ENCODE results near the gene LMF2.

LMF2 gene

GRCh38 chr22:50476868-50477267 is 30.6 kb downstream of the LMF2 start:
- Histone ChIP-seq H3K4me1 (ENCODE audit: control insufficient read depth in 1 of 2, insufficient read depth in 1 of 2, low read depth in 1 of 2, low read length in 1 of 2) (peaks cover 25 to 33% of the 10 kb centered on the region in 2 experiments), H3K9me3 (no peaks in the 10 kb centered on the region), H3K36me3 (peaks cover 3% of the 10 kb centered on the region), H3K27ac (no peak overlapping the region), H3K4me3 (ENCODE audit: low read depth in 1 of 2, low read length in 1 of 2) (no peak overlapping the region), H3K27me3 (peaks cover 55% of the 10 kb centered on the region)
- no peak for TF ChIP-seq CTCF (IDR thresholded peaks at IDR 0.05)

- peaks cover 24 to 37% of the 10 kb centered on the region in 2 experiments for H3K4me1 ChIP-seq (ENCODE audit: control insufficient read depth in 1 of 2, insufficient read depth in 1 of 2, low read depth in 1 of 2, low read length in 1 of 2)
- peaks cover 3% of the 10 kb centered on the region for H3K36me3 ChIP-seq
- H3K4me3 ChIP-seq (ENCODE audit: low read depth in 1 of 2, low read length in 1 of 2): peak overlapping the region; percentile 66 to 81
- peaks cover 43% of the 10 kb centered on the region for H3K27me3 ChIP-seq
- H3K9me3 ChIP-seq: no peaks in the 10 kb centered on the region
- no peak overlapping the region for H3K27ac ChIP-seq
- no peak for TF ChIP-seq CTCF (IDR thresholded peaks at IDR 0.05)
Measured at GRCh38 chr22:50475652-50476002, 31.9 kb downstream of the LMF2 start.

GRCh38 chr22:50474710-50475651 is 32.5 kb downstream of the LMF2 start, which contains the start of gene SBF1:
Gene SBF1 (minus strand): TSS chr22:50475035. CDS start chr22:50474840, 195 bp downstream.
- TF ChIP-seq CTCF (IDR thresholded peaks at IDR 0.05): peak; percentile 20
- Histone ChIP-seq H3K4me1 (ENCODE audit: control insufficient read depth in 1 of 2, insufficient read depth in 1 of 2, low read depth in 1 of 2, low read length in 1 of 2) (peaks cover 30 to 43% of the 10 kb centered on the region in 2 experiments), H3K27ac (peak within 1 kb of the TSS; percentile 66)

GRCh38 chr22:50473855-50474671 is 33.4 kb downstream of the LMF2 start:
- no peak for TF ChIP-seq CTCF (IDR thresholded peaks at IDR 0.05)
- H3K27me3 ChIP-seq: peaks cover 27% of the 10 kb centered on the region
- peak overlapping the region; percentile 66 for H3K27ac ChIP-seq
- no peaks in the 10 kb centered on the region for H3K9me3 ChIP-seq
- peaks cover 34 to 49% of the 10 kb centered on the region in 2 experiments for H3K4me1 ChIP-seq (ENCODE audit: control insufficient read depth in 1 of 2, insufficient read depth in 1 of 2, low read depth in 1 of 2, low read length in 1 of 2)
- H3K36me3 ChIP-seq: peaks cover 3% of the 10 kb centered on the region
- H3K4me3 ChIP-seq (ENCODE audit: low read depth in 1 of 2, low read length in 1 of 2): peak overlapping the region; percentile 66 to 70

More at GRCh38 chr22:50474710-50475651, 32.5 kb downstream of the LMF2 start, which contains the start of gene SBF1:
- peaks cover 36% of the 10 kb centered on the region for H3K27me3 ChIP-seq
- H3K9me3 ChIP-seq: no peaks in the 10 kb centered on the region
- peaks cover 3% of the 10 kb centered on the region for H3K36me3 ChIP-seq
- H3K4me3 ChIP-seq (ENCODE audit: low read depth in 1 of 2, low read length in 1 of 2): peak within 1 kb of the TSS; percentile 66 to 81

- peak overlapping the region; percentile 66 to 70 for H3K4me3 ChIP-seq (ENCODE audit: low read depth in 1 of 2, low read length in 1 of 2)
- H3K9me3 ChIP-seq: no peaks in the 10 kb centered on the region
- no peak for TF ChIP-seq CTCF (IDR thresholded peaks at IDR 0.05)
- peaks cover 6% of the 10 kb centered on the region for H3K36me3 ChIP-seq
- peaks cover 34 to 49% of the 10 kb centered on the region in 2 experiments for H3K4me1 ChIP-seq (ENCODE audit: control insufficient read depth in 1 of 2, insufficient read depth in 1 of 2, low read depth in 1 of 2, low read length in 1 of 2)
- no peak overlapping the region for H3K27ac ChIP-seq
- H3K27me3 ChIP-seq: peaks cover 19% of the 10 kb centered on the region
Measured at GRCh38 chr22:50473088-50473487, 34.4 kb downstream of the LMF2 start.
